AG04450 (cell line): ENCODE results near the gene CCDC28A. TPM values are rescaled to one million over a fixed set of nuclear protein-coding genes. Genes with fewer than 3 reads are reported as not detected.

Experiments
- CTCF ChIA-PET: fragments of 300-600, 350-600 bp; formaldehyde crosslinking; extraction: SDS; loops from one replicate; lab custom pipeline; 2022; ENCODE audit warnings: antibody characterized with exemption, inconsistent platforms; lab: Charles Lee
- POLR2A ChIA-PET: fragments of 350-600 bp; formaldehyde crosslinking; extraction: SDS; loops from one replicate; lab custom pipeline; 2021; ENCODE audit warnings: antibody characterized with exemption, inconsistent platforms; lab: Yijun Ruan, JAX
- DNase-seq: peaks from one replicate; pipeline ENCODE4 v3.0.0-alpha.2; 2011; ENCODE audit warnings: low read depth, low spot score
- H3K27ac ChIP-seq: one replicate; pipeline ENCODE4 v1.5.1; 2012; ENCODE audit warnings: low read depth, low read length, control low read depth
- H3K27me3 ChIP-seq: one replicate; pipeline ENCODE4 v1.6.0; 2012; ENCODE audit warnings: low read length; ENCODE audit not compliant: control insufficient read depth, insufficient read depth
- H3K4me3 ChIP-seq: 2 replicates; pipeline ENCODE4 v1.5.1; 2011; ENCODE audit warnings: mild to moderate bottlenecking, low read depth, low read length, control low read depth
- H3K9me3 ChIP-seq: 2 replicates; pipeline ENCODE4 v1.5.1; 2012; ENCODE audit warnings: low read length; ENCODE audit not compliant: control insufficient read depth, insufficient read depth
- CTCF ChIP-seq: IDR thresholded peaks from 2 replicates; pipeline ENCODE4 v1.5.1; 2011; ENCODE audit warnings: low read depth, low read length, control low read depth, inconsistent platforms
- polyA plus RNA-seq: library from polyadenylated mRNA; depleted of rRNA; stranded (reverse); fragments of >200 nt; gene quantifications from 2 replicates; pipeline ENCODE4 v1.2.3, GENCODE V29; 2011; rRNA removed

CCDC28A gene
- polyA plus RNA-seq, 1 experiment: 23.8 TPM

GRCh38 chr6:138833816-138834539, 60.4 kb downstream of the CCDC28A start:
- POLR2A ChIA-PET: no interaction called here
- TF ChIP-seq CTCF: no peak
- Histone ChIP-seq H3K4me3 (no peak overlapping the region), H3K9me3 (no peaks in the 10 kb centered on the region), H3K27me3 (no peaks in the 10 kb centered on the region), H3K27ac (no peak overlapping the region)
- CTCF ChIA-PET: interaction anchor here (2.1 kb wide), 1 partner anchor 18 kb away, joined by 9 read pairs; no protein-coding TSS in a partner anchor
- DNase-seq: no peak

GRCh38 chr6:138837246-138837645, 63.7 kb downstream of the CCDC28A start:
- H3K27me3 ChIP-seq: no peaks in the 10 kb centered on the region
- H3K27ac ChIP-seq: no peak overlapping the region
- TF ChIP-seq CTCF: no peak
- ChIA-PET CTCF (no interaction called here), POLR2A (no interaction called here)
- DNase-seq: no peak
- no peak overlapping the region for H3K4me3 ChIP-seq
- no peaks in the 10 kb centered on the region for H3K9me3 ChIP-seq

Other genes with a start within 250 kb of the CCDC28A start
- gene ECT2L, start 22.3 kb downstream of the CCDC28A start, polyA plus RNA-seq: 0.01 TPM in 1 of 2 replicates, not detected in the other
- gene REPS1, start 214.5 kb downstream of the CCDC28A start, polyA plus RNA-seq: 30.5 and 36.6 TPM in 2 replicates